ENCODE data around the gene CNPPD1.

The CNPPD1 gene

DNA sequence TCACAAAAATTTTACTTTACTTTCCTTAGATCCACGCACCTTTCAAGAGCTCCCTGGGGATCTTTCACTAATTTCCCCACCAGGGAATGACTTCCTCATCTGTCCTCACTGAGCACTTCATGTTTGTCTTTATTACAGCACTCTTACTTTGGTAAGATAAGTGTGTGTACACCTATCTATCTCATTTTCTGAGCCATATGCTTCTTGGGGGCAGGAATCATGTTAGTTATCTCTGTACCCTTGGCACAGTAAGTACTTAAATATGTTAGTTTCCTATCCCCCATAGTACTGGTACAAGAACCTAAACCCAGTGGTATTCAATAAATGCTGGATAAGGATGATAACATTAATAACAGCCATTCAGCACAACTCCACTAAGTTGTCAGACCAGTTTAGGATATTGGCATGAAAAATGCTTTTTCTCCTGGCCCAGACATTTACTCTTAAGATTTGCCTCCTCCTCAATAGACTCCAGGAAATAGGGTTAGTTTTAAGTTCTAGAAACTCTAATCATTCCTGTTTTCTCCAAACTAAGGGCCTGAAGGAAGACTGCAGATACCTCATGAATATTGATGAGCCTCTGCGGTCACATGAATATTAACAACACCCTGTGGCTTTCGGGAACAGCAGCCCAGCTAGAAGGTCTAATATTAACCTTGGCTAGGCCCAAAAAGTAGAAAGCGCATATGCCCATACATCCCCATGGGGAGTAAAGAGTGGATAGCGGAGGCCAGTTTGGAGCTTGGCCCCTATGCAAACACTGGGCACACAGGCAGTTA lies 54.3 kb downstream of the CNPPD1 start:
- peak; percentile 7 for DNase-seq (ENCODE audit: low spot score)

All from globus pallidus (tissue), 1 donor.